Activated naive CD4-positive, alpha-beta T cell treated with anti-CD3 and anti-CD28 coated beads for 36 hours (primary cell): ENCODE results near the gene DUSP10. TPM values are rescaled to one million over a fixed set of nuclear protein-coding genes. Genes with fewer than 3 reads are reported as not detected.

Experiments
- CTCF ChIA-PET: fragments of 350-600 bp; sonication (Branson Sonifier 250); formaldehyde crosslinking; loops from one replicate; lab custom pipeline; 2021; ENCODE audit warnings: antibody characterized with exemption; lab: Charles Lee
- DNase-seq: peaks from one replicate; pipeline ENCODE4 v3.0.0-alpha.2; 2020
- H3K27ac Mint-ChIP-seq: one replicate; pipeline ENCODE4 v1.8.0; 2021; ENCODE audit warnings: mild to moderate bottlenecking, mixed read lengths
- H3K27me3 Mint-ChIP-seq: one replicate; pipeline ENCODE4 v1.8.0; 2021; ENCODE audit warnings: low read depth, mixed read lengths
- H3K36me3 Mint-ChIP-seq: one replicate; pipeline ENCODE4 v1.8.0; 2021; ENCODE audit warnings: low read depth, mixed read lengths
- H3K4me1 Mint-ChIP-seq: one replicate; pipeline ENCODE4 v1.8.0; 2021; ENCODE audit warnings: low read depth, mixed read lengths
- H3K4me3 Mint-ChIP-seq: one replicate; pipeline ENCODE4 v1.8.0; 2021; ENCODE audit warnings: mild to moderate bottlenecking, moderate library complexity, mixed read lengths
- H3K9me3 Mint-ChIP-seq: one replicate; pipeline ENCODE4 v1.8.0; 2021; ENCODE audit warnings: mixed read lengths
- intact Hi-C: fragments of 100-400 bp; cut with micrococcal nuclease; formaldehyde crosslinking; loops from one replicate; pipeline ENCODE4 v1.15.1; 2023
- total RNA-seq, 2 experiments: library from RNA; stranded (reverse); gene quantifications; one replicate each; pipeline ENCODE4 v1.2.3, GENCODE V29; 2021

The DUSP10 gene
- total RNA-seq = 1 to 10 TPM; 9.1 TPM

GRCh38 chr1:221741703-221742554 is at the start of gene DUSP10:
DUSP10 (minus strand) TSS chr1:221742089; CDS start chr1:221739744, 2,345 bp downstream.
- Mint-ChIP-seq H3K4me3 (no peak within 1 kb of the TSS), H3K36me3 (peaks cover 25% of the 10 kb centered on the region), H3K9me3 (no peaks in the 10 kb centered on the region), H3K27ac (peak within 1 kb of the TSS; percentile 48), H3K27me3 (no peaks in the 10 kb centered on the region), H3K4me1 (peaks cover 33% of the 10 kb centered on the region)
- CTCF ChIA-PET = interaction anchor here (0.6 to 2.8 kb wide), 15 partner anchors 14 to 274 kb away, joined by 3 to 10 read pairs (median 3); no protein-coding TSS in a partner anchor
- peak; percentile 99 for DNase-seq
- intact Hi-C loops = loop anchor here (1.0 to 10.0 kb wide), 21 partner anchors 16 to 970 kb away; partner anchors contain the start of genes AIDA and BROX

- no peaks in the 10 kb centered on the region for H3K36me3 Mint-ChIP-seq
- H3K4me1 Mint-ChIP-seq = peaks cover 26% of the 10 kb centered on the region
- intact Hi-C loops = no loop called here
- CTCF ChIA-PET = interaction anchor here (0.7 kb wide), 1 partner anchor 9 kb away, joined by 4 read pairs; no protein-coding TSS in a partner anchor
- no peak overlapping the region for H3K4me3 Mint-ChIP-seq
- no peak for DNase-seq
- H3K27ac Mint-ChIP-seq = no peak overlapping the region
- H3K9me3 Mint-ChIP-seq = no peaks in the 10 kb centered on the region
- no peaks in the 10 kb centered on the region for H3K27me3 Mint-ChIP-seq
Observed at GRCh38 chr1:221788466-221788865, 46.6 kb upstream of the DUSP10 start.

- DNase-seq = no peak
- no peaks in the 10 kb centered on the region for H3K27me3 Mint-ChIP-seq
- H3K36me3 Mint-ChIP-seq = no peaks in the 10 kb centered on the region
- CTCF ChIA-PET = no interaction called here
- no peak overlapping the region for H3K4me3 Mint-ChIP-seq
- H3K27ac Mint-ChIP-seq = no peak overlapping the region
- H3K9me3 Mint-ChIP-seq = no peaks in the 10 kb centered on the region
- intact Hi-C loops = no loop called here
- peaks cover 26% of the 10 kb centered on the region for H3K4me1 Mint-ChIP-seq
Observed at GRCh38 chr1:221786647-221787046, 44.8 kb upstream of the DUSP10 start.

GRCh38 chr1:221783936-221784335 is 42.0 kb upstream of the DUSP10 start:
- Mint-ChIP-seq H3K9me3 (no peaks in the 10 kb centered on the region), H3K4me1 (peaks cover 43% of the 10 kb centered on the region), H3K27ac (no peak overlapping the region), H3K27me3 (no peaks in the 10 kb centered on the region), H3K36me3 (no peaks in the 10 kb centered on the region), H3K4me3 (no peak overlapping the region)
- CTCF ChIA-PET = interaction anchor here (1.0 kb wide), 1 partner anchor 10 kb away, joined by 3 read pairs; no protein-coding TSS in a partner anchor
- DNase-seq = peak; percentile 24
- intact Hi-C loops = loop anchor here (1.0 kb wide), 1 partner anchor 10 kb away; no protein-coding TSS in a partner anchor

GRCh38 chr1:221783437-221783836 is 41.5 kb upstream of the DUSP10 start:
- intact Hi-C loops = loop anchor here (1.0 kb wide), 1 partner anchor 11 kb away; no protein-coding TSS in a partner anchor
- Mint-ChIP-seq H3K9me3 (no peaks in the 10 kb centered on the region), H3K36me3 (no peaks in the 10 kb centered on the region), H3K27ac (peak overlapping the region; percentile 4), H3K4me1 (peaks cover 48% of the 10 kb centered on the region), H3K27me3 (no peaks in the 10 kb centered on the region), H3K4me3 (no peak overlapping the region)
- peak; percentile 43 for DNase-seq
- CTCF ChIA-PET = interaction anchor here (1.0 to 1.1 kb wide), 2 partner anchors 10 to 27 kb away, joined by 3 read pairs; no protein-coding TSS in a partner anchor

- CTCF ChIA-PET = interaction anchor here (0.6 to 1.1 kb wide), 3 partner anchors 11 to 72 kb away, joined by 3 read pairs; no protein-coding TSS in a partner anchor
- no peak for DNase-seq
- intact Hi-C loops = loop anchor here (1.0 kb wide), 1 partner anchor 11 kb away; no protein-coding TSS in a partner anchor
- H3K9me3 Mint-ChIP-seq = no peaks in the 10 kb centered on the region
- H3K4me3 Mint-ChIP-seq = no peak overlapping the region
- no peak overlapping the region for H3K27ac Mint-ChIP-seq
- no peaks in the 10 kb centered on the region for H3K27me3 Mint-ChIP-seq
- H3K36me3 Mint-ChIP-seq = no peaks in the 10 kb centered on the region
- peaks cover 52% of the 10 kb centered on the region for H3K4me1 Mint-ChIP-seq
Observed at GRCh38 chr1:221782970-221783369, 41.1 kb upstream of the DUSP10 start.

GRCh38 chr1:221782477-221782876 is 40.6 kb upstream of the DUSP10 start:
- no peaks in the 10 kb centered on the region for H3K9me3 Mint-ChIP-seq
- intact Hi-C loops = no loop called here
- H3K27ac Mint-ChIP-seq = no peak overlapping the region
- no peak overlapping the region for H3K4me3 Mint-ChIP-seq
- peaks cover 57% of the 10 kb centered on the region for H3K4me1 Mint-ChIP-seq
- H3K36me3 Mint-ChIP-seq = no peaks in the 10 kb centered on the region
- CTCF ChIA-PET = interaction anchor here (0.6 to 1.1 kb wide), 2 partner anchors 28 to 72 kb away, joined by 3 read pairs; no protein-coding TSS in a partner anchor
- DNase-seq = no peak
- no peaks in the 10 kb centered on the region for H3K27me3 Mint-ChIP-seq

- H3K9me3 Mint-ChIP-seq = no peaks in the 10 kb centered on the region
- DNase-seq = no peak
- no peaks in the 10 kb centered on the region for H3K36me3 Mint-ChIP-seq
- intact Hi-C loops = no loop called here
- H3K4me3 Mint-ChIP-seq = no peak overlapping the region
- H3K4me1 Mint-ChIP-seq = peaks cover 70% of the 10 kb centered on the region
- no peak overlapping the region for H3K27ac Mint-ChIP-seq
- CTCF ChIA-PET = interaction anchor here (0.7 kb wide), 1 partner anchor 38 kb away, joined by 3 read pairs; no protein-coding TSS in a partner anchor
- H3K27me3 Mint-ChIP-seq = no peaks in the 10 kb centered on the region
Observed at GRCh38 chr1:221781102-221781755, 39.3 kb upstream of the DUSP10 start.

- no peak for DNase-seq
- peaks cover 80% of the 10 kb centered on the region for H3K4me1 Mint-ChIP-seq
- H3K4me3 Mint-ChIP-seq = no peak overlapping the region
- H3K27ac Mint-ChIP-seq = no peak overlapping the region
- CTCF ChIA-PET = interaction anchor here (1.4 kb wide), 1 partner anchor 10 kb away, joined by 4 read pairs; no protein-coding TSS in a partner anchor
- no peaks in the 10 kb centered on the region for H3K27me3 Mint-ChIP-seq
- H3K36me3 Mint-ChIP-seq = no peaks in the 10 kb centered on the region
- no peaks in the 10 kb centered on the region for H3K9me3 Mint-ChIP-seq
- intact Hi-C loops = no loop called here
Observed at GRCh38 chr1:221780175-221780574, 38.3 kb upstream of the DUSP10 start.

- H3K36me3 Mint-ChIP-seq = no peaks in the 10 kb centered on the region
- DNase-seq = peak; percentile 28
- H3K27me3 Mint-ChIP-seq = no peaks in the 10 kb centered on the region
- no peak overlapping the region for H3K4me3 Mint-ChIP-seq
- H3K4me1 Mint-ChIP-seq = peaks cover 84% of the 10 kb centered on the region
- intact Hi-C loops = no loop called here
- CTCF ChIA-PET = interaction anchor here (0.6 to 1.4 kb wide), 2 partner anchors 9 to 10 kb away, joined by 4 read pairs; no protein-coding TSS in a partner anchor
- no peaks in the 10 kb centered on the region for H3K9me3 Mint-ChIP-seq
- no peak overlapping the region for H3K27ac Mint-ChIP-seq
Observed at GRCh38 chr1:221779771-221780170, 37.9 kb upstream of the DUSP10 start.

- H3K4me1 Mint-ChIP-seq = peaks cover 83% of the 10 kb centered on the region
- DNase-seq = peak; percentile 77
- CTCF ChIA-PET = interaction anchor here (0.6 to 3.1 kb wide), 4 partner anchors 12 to 96 kb away, joined by 3 to 10 read pairs (median 4); no protein-coding TSS in a partner anchor
Observed at GRCh38 chr1:221778535-221779142, 36.8 kb upstream of the DUSP10 start.

More at GRCh38 chr1:221778535-221779142, 36.8 kb upstream of the DUSP10 start:
- no peaks in the 10 kb centered on the region for H3K27me3 Mint-ChIP-seq
- H3K4me3 Mint-ChIP-seq = peak overlapping the region; percentile 25
- H3K36me3 Mint-ChIP-seq = no peaks in the 10 kb centered on the region
- intact Hi-C loops = no loop called here
- H3K9me3 Mint-ChIP-seq = no peaks in the 10 kb centered on the region
- peak overlapping the region; percentile 89 for H3K27ac Mint-ChIP-seq
